GM19035 (cell line): ENCODE results near the gene PCDHGA12.
"Not testable (repeated sequence)": the region's sequence is repeated elsewhere in the genome, so short reads cannot be mapped to it uniquely, and the experiment has no call there.

Experiments used
- ATAC-seq: cut with Tn5 transposase; IDR thresholded peaks from one replicate; pipeline ENCODE4 v1.9.1; 2021; ENCODE audit not compliant: unreplicated experiment

Gene PCDHGA12

DNA sequence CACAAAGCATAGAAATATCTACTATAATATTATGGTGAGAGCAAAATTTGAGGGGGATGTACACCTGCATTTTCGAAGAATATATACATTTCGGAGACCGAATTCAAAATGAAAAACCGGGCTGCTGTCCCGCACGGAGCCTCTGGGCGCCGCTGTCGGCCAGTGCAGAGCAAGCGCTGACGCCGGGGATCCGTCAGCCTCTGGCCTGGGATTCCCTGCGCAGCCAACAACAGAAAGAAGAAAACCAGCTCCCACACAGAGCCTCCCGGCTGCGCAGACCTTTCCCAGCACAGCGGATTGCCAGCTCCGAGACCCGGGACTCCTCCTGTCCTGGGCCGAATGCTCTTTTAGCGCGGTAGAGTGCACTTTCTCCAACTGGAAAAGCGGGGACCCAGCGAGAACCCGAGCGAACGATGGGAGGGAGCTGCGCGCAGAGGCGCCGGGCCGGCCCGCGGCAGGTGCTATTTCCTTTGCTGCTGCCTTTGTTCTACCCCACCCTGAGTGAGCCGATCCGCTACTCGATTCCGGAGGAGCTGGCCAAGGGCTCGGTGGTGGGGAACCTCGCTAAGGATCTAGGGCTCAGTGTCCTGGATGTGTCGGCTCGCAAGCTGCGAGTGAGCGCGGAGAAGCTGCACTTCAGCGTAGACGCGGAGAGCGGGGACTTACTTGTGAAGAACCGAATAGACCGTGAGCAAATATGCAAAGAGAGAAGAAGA is 22.4 kb upstream of the PCDHGA12 start, which contains the start of gene PCDHGB6:
Gene PCDHGB6, plus strand, starts transcription at position 232 of the 716 bp plus-strand sequence. Its CDS starts 182 bp downstream, at position 414.
- not testable (repeated sequence) for ATAC-seq

DNA sequence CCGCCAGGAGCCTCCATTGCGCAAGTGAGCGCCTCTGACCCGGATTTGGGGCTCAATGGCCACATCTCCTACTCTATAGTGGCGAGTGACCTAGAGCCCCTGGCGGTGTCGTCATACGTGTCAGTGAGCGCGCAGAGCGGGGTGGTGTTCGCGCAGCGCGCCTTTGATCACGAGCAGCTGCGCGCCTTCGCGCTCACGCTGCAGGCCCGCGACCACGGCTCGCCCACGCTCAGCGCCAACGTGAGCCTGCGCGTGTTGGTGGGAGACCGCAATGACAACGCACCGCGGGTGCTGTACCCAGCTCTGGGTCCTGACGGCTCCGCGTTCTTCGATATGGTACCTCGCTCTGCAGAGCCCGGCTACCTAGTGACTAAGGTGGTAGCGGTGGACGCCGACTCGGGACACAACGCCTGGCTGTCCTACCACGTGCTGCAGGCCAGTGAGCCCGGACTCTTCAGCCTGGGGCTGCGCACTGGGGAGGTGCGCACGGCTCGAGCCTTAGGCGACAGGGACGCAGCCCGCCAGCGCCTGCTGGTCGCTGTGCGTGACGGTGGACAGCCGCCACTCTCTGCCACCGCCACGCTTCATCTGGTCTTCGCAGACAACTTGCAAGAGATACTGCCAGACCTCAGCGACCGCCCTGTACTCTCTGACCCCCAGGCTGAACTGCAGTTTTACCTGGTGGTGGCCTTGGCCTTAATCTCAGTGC is 20.6 kb upstream of the PCDHGA12 start:
- ATAC-seq = no peak

DNA sequence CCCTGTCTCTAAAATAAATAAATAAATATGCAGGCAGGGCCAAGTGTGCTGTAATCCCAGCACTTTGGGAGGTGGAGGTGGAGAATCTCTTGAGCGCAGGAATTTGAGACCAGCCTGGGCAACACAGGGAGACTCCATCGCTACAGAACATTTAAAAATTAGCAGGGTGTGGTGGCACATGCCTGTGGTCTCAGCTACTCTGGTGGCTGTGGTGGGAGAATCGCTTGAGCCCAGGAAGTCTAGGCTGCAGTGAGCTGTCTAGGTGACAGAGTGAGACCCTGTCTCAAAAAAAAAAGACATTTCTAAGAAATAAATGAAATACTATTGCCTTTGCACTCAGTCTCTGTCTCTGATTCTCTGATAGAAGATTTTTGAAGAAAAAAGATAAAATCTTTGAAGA is 18.7 kb upstream of the PCDHGA12 start:
- ATAC-seq = no peak

DNA sequence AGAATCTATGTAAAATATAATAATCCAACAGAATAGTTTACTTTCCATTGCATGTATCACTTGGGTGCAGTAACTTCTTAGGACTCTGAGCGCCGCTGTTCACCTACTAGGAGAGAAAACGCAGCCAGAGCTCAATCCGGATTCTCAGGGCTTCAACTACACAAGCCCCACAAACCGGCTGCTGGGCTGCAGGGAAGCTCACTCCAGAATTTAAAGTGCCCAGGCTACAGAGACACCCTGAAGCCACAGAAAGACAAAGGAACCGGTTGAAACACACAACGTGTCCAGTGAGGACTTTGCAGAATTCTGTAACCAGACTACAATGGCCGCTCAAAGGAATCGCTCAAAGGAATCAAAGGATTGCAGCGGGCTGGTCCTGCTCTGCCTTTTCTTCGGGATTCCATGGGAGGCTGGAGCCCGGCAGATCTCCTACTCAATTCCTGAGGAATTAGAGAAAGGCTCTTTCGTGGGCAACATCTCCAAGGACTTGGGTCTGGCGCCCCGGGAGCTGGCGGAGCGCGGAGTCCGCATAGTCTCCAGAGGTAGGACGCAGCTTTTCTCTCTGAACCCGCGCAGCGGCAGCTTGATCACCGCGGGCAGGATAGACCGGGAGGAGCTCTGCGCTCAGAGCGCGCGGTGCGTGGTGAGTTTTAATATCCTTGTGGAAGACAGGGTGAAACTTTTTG is 17.3 kb upstream of the PCDHGA12 start, which contains the start of gene PCDHGA10:
Gene PCDHGA10, plus strand, starts transcription at position 134 of the 686 bp plus-strand sequence. Its CDS starts 189 bp downstream, at position 323.
- ATAC-seq = peak; percentile 77

DNA sequence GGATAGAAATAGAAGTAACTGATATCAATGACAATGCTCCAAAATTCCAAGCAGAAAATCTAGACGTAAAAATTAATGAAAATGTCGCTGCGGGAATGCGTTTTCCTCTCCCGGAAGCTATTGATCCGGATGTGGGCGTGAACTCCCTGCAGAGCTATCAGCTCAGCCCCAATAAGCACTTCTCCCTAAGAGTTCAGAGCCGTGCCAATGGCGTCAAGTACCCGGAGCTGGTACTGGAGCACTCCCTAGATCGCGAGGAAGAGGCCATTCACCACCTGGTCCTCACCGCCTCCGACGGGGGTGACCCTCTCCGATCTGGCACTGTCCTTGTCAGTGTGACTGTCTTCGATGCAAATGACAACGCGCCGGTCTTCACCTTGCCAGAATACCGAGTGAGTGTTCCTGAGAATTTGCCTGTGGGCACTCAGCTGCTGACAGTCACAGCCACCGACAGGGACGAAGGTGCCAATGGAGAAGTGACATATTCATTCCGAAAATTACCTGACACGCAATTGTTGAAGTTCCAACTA is 16.7 kb upstream of the PCDHGA12 start:
- no peak for ATAC-seq

DNA sequence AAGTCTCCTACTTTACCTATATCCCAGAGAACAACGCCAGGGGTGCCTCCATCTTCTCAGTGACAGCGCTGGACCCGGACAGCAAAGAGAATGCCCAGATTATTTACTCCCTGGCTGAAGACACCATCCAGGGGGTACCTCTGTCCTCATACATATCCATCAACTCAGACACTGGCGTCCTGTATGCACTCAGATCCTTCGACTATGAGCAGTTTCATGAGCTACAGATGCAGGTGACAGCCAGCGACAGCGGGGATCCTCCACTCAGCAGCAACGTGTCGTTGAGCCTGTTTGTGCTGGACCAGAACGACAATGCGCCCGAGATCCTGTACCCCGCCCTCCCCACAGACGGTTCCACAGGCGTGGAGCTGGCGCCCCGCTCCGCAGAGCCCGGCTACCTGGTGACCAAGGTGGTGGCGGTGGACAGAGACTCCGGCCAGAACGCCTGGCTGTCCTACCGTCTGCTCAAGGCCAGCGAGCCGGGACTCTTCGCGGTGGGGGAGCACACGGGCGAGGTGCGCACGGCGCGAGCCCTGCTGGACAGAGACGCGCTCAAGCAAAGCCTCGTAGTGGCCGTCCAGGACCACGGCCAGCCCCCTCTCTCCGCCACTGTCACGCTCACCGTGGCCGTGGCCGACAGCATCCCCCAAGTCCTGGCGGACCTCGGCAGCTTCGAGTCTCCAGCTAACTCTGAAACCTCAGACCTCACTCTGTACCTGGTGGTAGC is 15.6 kb upstream of the PCDHGA12 start:
- not testable (repeated sequence) for ATAC-seq

DNA sequence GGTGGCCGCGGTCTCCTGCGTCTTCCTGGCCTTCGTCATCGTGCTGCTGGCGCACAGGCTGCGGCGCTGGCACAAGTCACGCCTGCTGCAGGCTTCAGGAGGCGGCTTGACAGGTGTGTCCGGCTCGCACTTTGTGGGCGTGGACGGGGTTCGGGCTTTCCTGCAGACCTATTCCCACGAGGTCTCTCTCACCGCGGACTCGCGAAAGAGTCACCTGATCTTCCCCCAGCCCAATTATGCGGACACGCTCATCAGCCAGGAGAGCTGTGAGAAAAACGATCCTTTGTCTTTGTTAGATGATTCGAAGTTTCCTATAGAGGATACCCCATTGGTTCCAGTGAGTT is 15.1 kb upstream of the PCDHGA12 start:
- not testable (repeated sequence) for ATAC-seq

DNA sequence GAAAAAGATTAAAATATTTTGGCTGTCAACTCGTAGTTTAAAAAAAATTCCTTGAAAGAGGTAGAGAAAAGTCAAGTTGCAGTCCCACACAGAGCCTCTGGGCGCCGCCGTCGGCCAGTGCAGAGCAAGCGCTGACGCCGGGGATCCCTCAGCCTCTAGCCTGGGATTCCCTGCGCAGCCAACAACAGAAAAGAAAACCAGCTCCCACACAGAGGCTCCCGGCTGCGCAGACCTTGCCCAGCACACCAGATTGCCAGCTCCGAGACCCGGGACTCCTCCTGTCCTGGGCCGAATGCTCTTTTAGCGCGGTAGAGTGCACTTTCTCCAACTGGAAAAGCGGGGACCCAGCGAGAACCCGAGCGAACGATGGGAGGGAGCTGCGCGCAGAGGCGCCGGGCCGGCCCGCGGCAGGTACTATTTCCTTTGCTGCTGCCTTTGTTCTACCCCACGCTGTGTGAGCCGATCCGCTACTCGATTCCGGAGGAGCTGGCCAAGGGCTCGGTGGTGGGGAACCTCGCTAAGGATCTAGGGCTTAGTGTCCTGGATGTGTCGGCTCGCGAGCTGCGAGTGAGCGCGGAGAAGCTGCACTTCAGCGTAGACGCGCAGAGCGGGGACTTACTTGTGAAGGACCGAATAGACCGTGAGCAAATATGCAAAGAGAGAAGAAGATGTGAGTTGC is 12.7 kb upstream of the PCDHGA12 start, which contains the start of gene PCDHGB7:
Gene PCDHGB7, plus strand, starts transcription at position 184 of the 679 bp plus-strand sequence. Its CDS starts 183 bp downstream, at position 367.
- not testable (repeated sequence) for ATAC-seq

DNA sequence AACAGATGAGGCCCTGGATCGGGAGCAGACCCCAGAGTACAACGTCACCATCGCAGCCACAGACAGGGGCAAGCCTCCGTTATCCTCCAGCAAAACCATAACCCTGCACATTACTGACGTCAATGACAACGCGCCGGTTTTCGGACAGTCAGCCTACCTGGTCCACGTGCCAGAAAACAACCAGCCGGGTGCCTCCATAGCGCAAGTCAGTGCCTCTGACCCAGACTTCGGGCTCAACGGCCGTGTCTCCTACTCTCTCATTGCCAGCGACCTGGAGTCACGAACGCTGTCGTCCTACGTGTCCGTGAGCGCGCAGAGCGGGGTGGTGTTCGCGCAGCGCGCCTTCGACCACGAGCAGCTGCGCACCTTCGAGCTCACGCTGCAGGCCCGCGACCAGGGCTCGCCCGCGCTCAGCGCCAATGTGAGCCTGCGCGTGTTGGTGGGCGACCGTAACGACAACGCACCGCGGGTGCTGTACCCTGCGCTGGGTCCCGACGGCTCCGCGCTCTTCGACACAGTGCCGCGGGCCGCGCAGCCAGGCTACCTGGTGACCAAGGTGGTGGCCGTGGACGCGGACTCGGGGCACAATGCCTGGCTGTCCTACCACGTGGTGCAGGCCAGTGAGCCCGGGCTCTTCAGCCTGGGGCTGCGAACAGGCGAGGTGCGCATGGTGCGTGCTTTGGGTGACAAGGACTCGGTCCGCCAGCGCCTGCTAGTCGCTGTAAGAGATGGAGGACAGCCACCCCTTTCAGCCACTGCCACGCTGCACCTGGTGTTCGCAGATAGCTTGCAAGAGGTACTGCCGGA is 11.0 kb upstream of the PCDHGA12 start:
- ATAC-seq = no peak

DNA sequence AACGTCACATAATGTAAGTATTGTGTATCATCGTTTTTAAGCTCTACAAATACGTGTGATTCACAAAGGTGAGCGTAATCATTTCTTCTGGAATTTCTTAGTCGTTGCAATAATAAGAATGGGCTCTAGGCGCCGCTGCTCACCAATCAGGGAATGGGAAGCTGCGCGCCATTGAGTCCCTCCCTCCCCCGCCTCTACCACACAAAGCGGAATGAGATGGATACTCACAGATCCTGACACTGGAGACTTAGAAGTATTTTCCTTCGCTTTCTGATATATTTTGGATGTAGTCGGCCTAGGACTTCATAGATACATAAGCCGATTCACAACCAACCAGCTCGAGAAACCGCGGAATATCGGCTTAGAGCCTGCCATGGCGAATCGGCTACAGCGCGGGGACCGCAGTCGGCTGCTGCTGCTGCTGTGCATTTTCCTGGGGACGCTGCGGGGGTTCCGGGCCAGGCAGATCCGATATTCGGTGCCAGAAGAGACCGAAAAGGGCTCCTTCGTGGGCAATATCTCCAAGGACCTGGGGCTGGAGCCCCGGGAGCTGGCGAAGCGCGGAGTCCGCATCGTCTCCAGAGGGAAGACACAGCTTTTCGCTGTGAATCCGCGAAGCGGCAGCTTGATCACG is 9.3 kb upstream of the PCDHGA12 start, which contains the start of gene PCDHGA11:
Gene PCDHGA11, plus strand, starts transcription at position 197 of the 634 bp plus-strand sequence. Its CDS starts 177 bp downstream, at position 374.
- ATAC-seq = no peak

DNA sequence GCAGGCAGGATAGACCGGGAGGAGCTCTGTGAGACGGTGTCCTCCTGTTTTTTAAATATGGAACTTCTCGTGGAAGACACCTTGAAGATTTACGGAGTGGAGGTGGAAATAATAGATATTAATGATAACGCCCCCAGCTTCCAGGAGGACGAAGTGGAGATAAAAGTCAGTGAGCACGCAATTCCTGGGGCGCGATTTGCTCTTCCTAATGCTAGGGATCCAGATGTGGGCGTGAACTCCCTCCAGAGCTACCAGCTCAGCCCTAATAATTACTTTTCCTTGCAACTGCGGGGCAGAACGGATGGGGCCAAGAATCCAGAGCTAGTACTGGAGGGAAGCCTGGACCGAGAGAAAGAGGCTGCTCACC is 8.8 kb upstream of the PCDHGA12 start:
- no peak for ATAC-seq

DNA sequence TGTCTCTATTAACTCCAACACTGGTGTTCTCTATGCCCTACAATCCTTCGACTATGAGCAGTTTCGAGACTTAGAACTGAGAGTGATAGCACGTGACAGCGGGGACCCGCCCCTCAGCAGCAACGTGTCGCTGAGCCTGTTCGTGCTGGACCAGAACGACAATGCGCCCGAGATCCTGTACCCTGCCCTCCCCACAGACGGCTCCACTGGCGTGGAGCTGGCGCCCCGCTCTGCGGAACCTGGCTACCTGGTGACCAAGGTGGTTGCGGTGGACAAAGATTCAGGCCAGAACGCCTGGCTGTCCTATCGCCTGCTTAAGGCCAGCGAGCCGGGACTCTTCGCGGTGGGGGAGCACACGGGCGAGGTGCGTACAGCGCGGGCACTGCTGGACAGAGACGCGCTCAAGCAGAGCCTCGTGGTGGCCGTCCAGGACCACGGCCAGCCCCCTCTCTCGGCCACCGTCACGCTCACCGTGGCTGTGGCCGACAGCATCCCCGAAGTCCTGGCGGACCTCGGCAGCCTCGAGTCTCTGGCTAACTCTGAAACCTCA is 7.5 kb upstream of the PCDHGA12 start:
- no peak for ATAC-seq

DNA sequence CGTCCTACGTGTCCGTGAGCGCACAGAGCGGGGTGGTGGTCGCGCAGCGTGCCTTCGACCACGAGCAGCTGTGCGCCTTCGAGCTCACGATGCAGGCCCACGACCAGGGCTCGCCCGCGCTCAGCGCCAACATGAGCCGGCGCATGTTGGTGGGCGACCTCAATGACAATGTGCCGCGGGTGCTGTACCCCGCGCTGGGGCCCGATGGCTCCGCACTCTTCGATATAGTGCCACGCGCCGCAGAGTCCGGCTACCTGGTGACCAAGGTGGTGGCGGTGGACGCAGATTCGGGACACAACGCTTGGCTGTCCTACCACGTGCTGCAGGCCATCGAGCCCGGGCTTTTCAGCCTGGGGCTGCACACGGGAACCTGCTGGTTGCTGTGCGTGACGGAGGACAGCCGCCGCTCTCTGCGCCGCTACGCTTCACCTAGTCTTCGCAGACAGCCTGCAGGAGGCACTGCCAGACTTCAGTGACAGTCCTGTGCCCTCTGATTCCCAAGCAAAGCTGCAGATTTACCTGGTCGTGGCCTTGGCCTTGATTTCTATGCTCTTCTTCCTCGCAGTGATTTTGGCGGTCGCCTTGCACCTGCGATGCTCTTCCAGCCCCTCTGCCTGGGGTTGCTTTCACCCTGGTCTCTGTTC is 2.4 kb upstream of the PCDHGA12 start:
- no peak for ATAC-seq

DNA sequence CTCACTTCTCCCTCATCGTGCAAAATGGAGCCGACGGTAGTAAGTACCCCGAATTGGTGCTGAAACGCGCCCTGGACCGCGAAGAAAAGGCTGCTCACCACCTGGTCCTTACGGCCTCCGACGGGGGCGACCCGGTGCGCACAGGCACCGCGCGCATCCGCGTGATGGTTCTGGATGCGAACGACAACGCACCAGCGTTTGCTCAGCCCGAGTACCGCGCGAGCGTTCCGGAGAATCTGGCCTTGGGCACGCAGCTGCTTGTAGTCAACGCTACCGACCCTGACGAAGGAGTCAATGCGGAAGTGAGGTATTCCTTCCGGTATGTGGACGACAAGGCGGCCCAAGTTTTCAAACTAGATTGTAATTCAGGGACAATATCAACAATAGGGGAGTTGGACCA is 979 bp downstream of the PCDHGA12 start:
- ATAC-seq = peak; percentile 33

DNA sequence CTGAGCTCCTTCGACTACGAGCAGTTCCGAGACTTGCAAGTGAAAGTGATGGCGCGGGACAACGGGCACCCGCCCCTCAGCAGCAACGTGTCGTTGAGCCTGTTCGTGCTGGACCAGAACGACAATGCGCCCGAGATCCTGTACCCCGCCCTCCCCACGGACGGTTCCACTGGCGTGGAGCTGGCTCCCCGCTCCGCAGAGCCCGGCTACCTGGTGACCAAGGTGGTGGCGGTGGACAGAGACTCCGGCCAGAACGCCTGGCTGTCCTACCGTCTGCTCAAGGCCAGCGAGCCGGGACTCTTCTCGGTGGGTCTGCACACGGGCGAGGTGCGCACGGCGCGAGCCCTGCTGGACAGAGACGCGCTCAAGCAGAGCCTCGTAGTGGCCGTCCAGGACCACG is 2.0 kb downstream of the PCDHGA12 start:
- not testable (repeated sequence) for ATAC-seq

DNA sequence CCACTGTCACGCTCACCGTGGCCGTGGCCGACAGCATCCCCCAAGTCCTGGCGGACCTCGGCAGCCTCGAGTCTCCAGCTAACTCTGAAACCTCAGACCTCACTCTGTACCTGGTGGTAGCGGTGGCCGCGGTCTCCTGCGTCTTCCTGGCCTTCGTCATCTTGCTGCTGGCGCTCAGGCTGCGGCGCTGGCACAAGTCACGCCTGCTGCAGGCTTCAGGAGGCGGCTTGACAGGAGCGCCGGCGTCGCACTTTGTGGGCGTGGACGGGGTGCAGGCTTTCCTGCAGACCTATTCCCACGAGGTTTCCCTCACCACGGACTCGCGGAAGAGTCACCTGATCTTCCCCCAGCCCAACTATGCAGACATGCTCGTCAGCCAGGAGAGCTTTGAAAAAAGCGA is 2.4 kb downstream of the PCDHGA12 start:
- not testable (repeated sequence) for ATAC-seq

DNA sequence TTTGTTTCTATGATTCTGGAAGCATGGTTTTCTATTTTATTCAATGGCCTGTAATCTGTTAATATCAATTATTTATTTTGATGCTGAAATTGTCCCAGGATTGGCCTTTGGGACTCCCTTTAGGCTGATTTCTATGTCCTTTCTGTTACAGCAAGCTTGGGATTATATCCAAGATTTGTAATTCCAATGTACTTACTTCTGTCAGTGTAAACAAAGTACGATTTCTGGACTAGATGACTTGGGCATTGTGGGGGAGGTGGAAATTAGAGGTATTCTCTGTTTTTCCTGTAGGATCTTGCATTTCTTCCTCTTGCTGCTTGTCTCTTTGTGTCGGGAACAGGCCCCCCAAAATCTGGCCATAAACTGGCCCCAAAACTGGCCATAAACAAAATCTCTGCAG is 3.7 kb downstream of the PCDHGA12 start:
- no peak for ATAC-seq

DNA sequence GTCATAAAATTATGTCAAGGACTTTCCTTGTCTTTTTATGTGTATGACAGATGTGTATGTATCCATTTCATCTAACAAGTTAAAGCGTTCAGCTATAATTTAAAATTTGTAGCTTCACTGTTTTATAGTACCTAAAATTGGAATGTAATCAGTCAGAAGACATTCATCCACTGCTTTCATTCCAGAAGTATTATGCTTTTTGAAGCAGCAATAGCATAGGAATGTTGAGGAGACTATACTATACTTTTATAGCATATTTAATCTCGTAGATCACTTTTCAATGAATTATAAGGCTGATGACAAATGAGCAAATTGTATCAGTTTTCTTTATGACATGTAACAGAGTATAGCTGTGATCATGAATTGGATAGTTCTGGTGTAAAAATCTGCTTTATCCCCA is 6.9 kb downstream of the PCDHGA12 start:
- no peak for ATAC-seq
